NB4 (cell line): ENCODE data around the gene CXorf65.

Experiments used
- MYC ChIP-seq: IDR thresholded peaks from 2 replicates; pipeline ENCODE4 v1.6.1; 2011; ENCODE audit warnings: low read depth, low read length
- POLR2A ChIP-seq: IDR thresholded peaks from 2 replicates; pipeline ENCODE4 v1.6.1; 2011; ENCODE audit warnings: mild to moderate bottlenecking; ENCODE audit not compliant: insufficient read length; ENCODE audit errors: extremely low read depth
- TF ChIP-seq, protein P1 (sequence below): IDR thresholded peaks from one replicate; pipeline ENCODE4 v1.5.1; 2012; ENCODE audit warnings: low read depth, low read length
- TF ChIP-seq, protein P2 (sequence below): IDR thresholded peaks from 2 replicates; pipeline ENCODE4 v1.6.1; 2011; ENCODE audit warnings: low read depth, low read length

DNA sequence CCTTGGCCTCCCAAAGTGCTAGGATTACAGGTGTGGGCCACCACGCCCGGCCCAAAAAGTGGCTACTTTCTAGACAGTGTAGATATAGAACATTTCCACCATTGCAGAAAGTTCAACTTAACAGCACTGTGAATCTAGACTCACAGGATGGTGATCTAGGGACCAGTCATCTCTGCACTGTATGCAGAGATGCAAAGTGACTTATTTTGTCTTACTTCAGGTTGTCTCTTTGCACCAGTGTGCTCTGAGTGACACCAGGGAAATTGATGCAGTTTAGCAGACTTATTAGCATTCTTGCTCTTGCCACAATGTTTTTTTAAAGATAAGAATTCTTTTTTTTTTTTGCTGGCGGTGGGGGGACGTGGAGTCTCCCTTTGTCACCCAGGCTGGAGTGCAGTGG lies 23.7 kb downstream of the CXorf65 start:
- no peak for TF ChIP-seq POLR2A
- TF ChIP-seq, protein P1, sequence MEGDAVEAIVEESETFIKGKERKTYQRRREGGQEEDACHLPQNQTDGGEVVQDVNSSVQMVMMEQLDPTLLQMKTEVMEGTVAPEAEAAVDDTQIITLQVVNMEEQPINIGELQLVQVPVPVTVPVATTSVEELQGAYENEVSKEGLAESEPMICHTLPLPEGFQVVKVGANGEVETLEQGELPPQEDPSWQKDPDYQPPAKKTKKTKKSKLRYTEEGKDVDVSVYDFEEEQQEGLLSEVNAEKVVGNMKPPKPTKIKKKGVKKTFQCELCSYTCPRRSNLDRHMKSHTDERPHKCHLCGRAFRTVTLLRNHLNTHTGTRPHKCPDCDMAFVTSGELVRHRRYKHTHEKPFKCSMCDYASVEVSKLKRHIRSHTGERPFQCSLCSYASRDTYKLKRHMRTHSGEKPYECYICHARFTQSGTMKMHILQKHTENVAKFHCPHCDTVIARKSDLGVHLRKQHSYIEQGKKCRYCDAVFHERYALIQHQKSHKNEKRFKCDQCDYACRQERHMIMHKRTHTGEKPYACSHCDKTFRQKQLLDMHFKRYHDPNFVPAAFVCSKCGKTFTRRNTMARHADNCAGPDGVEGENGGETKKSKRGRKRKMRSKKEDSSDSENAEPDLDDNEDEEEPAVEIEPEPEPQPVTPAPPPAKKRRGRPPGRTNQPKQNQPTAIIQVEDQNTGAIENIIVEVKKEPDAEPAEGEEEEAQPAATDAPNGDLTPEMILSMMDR: no peak
- TF ChIP-seq, protein P2, sequence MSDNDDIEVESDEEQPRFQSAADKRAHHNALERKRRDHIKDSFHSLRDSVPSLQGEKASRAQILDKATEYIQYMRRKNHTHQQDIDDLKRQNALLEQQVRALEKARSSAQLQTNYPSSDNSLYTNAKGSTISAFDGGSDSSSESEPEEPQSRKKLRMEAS: no peak
- no peak for TF ChIP-seq MYC
